ENCODE results near the gene NFIA. TPM values are rescaled to one million over a fixed set of nuclear protein-coding genes. Genes with fewer than 3 reads are reported as not detected.

NFIA gene
- polyA plus RNA-seq, 5 donors: 22.2 to 36.5 (median 33.2) TPM

GRCh38 chr1:61208831-61209230 is 126.5 kb downstream of the NFIA start:
- no peak for DNase-seq

GRCh38 chr1:61210435-61211154 is 128.2 kb downstream of the NFIA start:
- DNase-seq: no peak

- no peak for DNase-seq
These were observed 131.1 kb downstream of the NFIA start for GRCh38 chr1:61213245-61214011.

- peak; percentile 27 to 33 for DNase-seq
These were observed 132.8 kb downstream of the NFIA start for GRCh38 chr1:61215119-61215518.

- DNase-seq: no peak
These were observed 133.4 kb downstream of the NFIA start for GRCh38 chr1:61215676-61216289.

- DNase-seq: no peak
These were observed 138.2 kb downstream of the NFIA start for GRCh38 chr1:61220536-61220935.

GRCh38 chr1:61221642-61222041 is 139.3 kb downstream of the NFIA start:
- DNase-seq: no peak

- no peak for DNase-seq
These were observed 139.9 kb downstream of the NFIA start for GRCh38 chr1:61222240-61222639.

GRCh38 chr1:61223140-61223539 is 140.8 kb downstream of the NFIA start:
- no peak for DNase-seq

- DNase-seq: no peak
These were observed 142.2 kb downstream of the NFIA start for GRCh38 chr1:61224609-61225008.

- no peak for DNase-seq
These were observed 143.1 kb downstream of the NFIA start for GRCh38 chr1:61225478-61225877.

- no peak for DNase-seq
These were observed 144.6 kb downstream of the NFIA start for GRCh38 chr1:61226791-61227567.

- no peak for DNase-seq
These were observed 145.6 kb downstream of the NFIA start for GRCh38 chr1:61227857-61228550.

GRCh38 chr1:61230523-61230922 is 148.2 kb downstream of the NFIA start:
- no peak for DNase-seq

- no peak for DNase-seq
These were observed 149.4 kb downstream of the NFIA start for GRCh38 chr1:61231795-61232194.

GRCh38 chr1:61233121-61233660 is 150.8 kb downstream of the NFIA start:
- DNase-seq: no peak

- no peak for DNase-seq
These were observed 152.2 kb downstream of the NFIA start for GRCh38 chr1:61234587-61234919.

GRCh38 chr1:61237147-61237546 is 154.8 kb downstream of the NFIA start:
- DNase-seq: no peak

GRCh38 chr1:61237659-61238358 is 155.4 kb downstream of the NFIA start:
- no peak for DNase-seq

GRCh38 chr1:61238359-61238665 is 156.0 kb downstream of the NFIA start:
- no peak for DNase-seq

GRCh38 chr1:61240878-61241277 is 158.5 kb downstream of the NFIA start:
- no peak for DNase-seq
